ENCODE measurements around the gene CHCHD3.

Gene CHCHD3

GRCh38 chr7:132856416-132856815 is 225.5 kb downstream of the CHCHD3 start:
- no peak for DNase-seq

GRCh38 chr7:132855901-132856300 is 226.0 kb downstream of the CHCHD3 start:
- no peak for DNase-seq

- no peak for DNase-seq
Observed at GRCh38 chr7:132854238-132854637, 227.7 kb downstream of the CHCHD3 start.

- DNase-seq: no peak
Observed at GRCh38 chr7:132847376-132847775, 234.5 kb downstream of the CHCHD3 start.

- no peak for DNase-seq
Observed at GRCh38 chr7:132846086-132846485, 235.8 kb downstream of the CHCHD3 start.

- DNase-seq: no peak
Observed at GRCh38 chr7:132842478-132842877, 239.4 kb downstream of the CHCHD3 start.

- DNase-seq: no peak
Observed at GRCh38 chr7:132840199-132840598, 241.7 kb downstream of the CHCHD3 start.

- DNase-seq: no peak
Observed at GRCh38 chr7:132838313-132838712, 243.6 kb downstream of the CHCHD3 start.

GRCh38 chr7:132837529-132837928 is 244.4 kb downstream of the CHCHD3 start:
- no peak for DNase-seq

GRCh38 chr7:132836746-132837145 is 245.1 kb downstream of the CHCHD3 start:
- DNase-seq: no peak

- no peak for DNase-seq
Observed at GRCh38 chr7:132830941-132831340, 250.9 kb downstream of the CHCHD3 start.

- no peak for DNase-seq
Observed at GRCh38 chr7:132828502-132828901, 253.4 kb downstream of the CHCHD3 start.

- no peak for DNase-seq
Observed at GRCh38 chr7:132825932-132826835, 255.7 kb downstream of the CHCHD3 start.

GRCh38 chr7:132825222-132825621 is 256.7 kb downstream of the CHCHD3 start:
- DNase-seq: no peak

GRCh38 chr7:132819648-132820047 is 262.2 kb downstream of the CHCHD3 start:
- DNase-seq: no peak

- DNase-seq: no peak
Observed at GRCh38 chr7:132817949-132818348, 263.9 kb downstream of the CHCHD3 start.

- DNase-seq: no peak
Observed at GRCh38 chr7:132815696-132816311, 266.1 kb downstream of the CHCHD3 start.

GRCh38 chr7:132815130-132815529 is 266.8 kb downstream of the CHCHD3 start:
- no peak for DNase-seq

GRCh38 chr7:132810561-132810960 is 271.3 kb downstream of the CHCHD3 start:
- DNase-seq: no peak

GRCh38 chr7:132806834-132807233 is 275.1 kb downstream of the CHCHD3 start:
- no peak for DNase-seq

- no peak for DNase-seq
Observed at GRCh38 chr7:132805766-132806165, 276.1 kb downstream of the CHCHD3 start.

GRCh38 chr7:132804849-132805485 is 276.9 kb downstream of the CHCHD3 start:
- no peak for DNase-seq

- DNase-seq: no peak
Observed at GRCh38 chr7:132800522-132800921, 281.4 kb downstream of the CHCHD3 start.

- no peak for DNase-seq
Observed at GRCh38 chr7:132799081-132799413, 282.8 kb downstream of the CHCHD3 start.

Measured in NCI-H1092 (cell line).